Measurements from ENCODE around the gene C2orf81.
"Not testable (repeated sequence)": the region's sequence is repeated elsewhere in the genome, so short reads cannot be mapped to it uniquely, and the experiment has no call there.

C2orf81 gene

DNA sequence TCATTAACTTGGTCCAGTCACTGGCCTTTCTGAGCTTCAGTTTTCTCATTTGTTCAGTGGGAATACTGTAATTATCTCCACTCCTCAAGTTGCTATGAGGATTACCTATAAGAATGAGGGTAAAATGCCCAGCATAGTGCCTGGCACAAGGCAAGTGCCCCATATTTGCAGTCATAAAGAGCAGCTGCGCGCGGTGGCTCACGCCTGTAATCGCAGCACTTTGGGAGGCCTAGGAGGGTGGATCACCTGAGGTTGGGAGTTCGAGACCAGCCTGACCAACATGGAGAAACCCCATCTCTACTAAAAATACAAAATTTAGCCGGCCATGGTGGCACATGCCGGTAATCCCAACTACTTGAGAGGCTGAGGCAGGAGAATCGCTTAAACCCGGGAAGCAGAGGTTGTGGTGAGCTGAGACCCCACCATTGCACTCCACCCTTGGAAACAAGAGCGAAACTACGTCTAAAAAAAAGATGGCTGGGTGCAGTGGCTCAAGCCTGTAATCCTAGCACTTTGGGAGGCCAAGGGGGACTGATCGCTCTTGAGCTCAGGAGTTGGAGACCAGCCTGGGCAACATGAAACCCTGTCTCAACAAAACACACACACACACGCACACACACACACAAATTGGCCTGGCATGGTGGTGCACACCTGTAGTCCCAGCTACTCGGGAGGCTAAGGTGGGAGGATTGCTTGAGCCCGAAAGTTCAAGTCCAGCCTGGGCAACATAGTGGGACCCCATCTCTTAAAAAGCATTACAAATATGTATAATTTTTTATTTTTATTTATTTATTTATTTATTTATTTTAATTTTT, 21.3 kb upstream of the C2orf81 start:
- DNase-seq = not testable (repeated sequence)

GRCh38 chr2:74441690-74442482, 20.5 kb upstream of the C2orf81 start, which contains the start of gene RTKN:
Gene RTKN, minus strand, starts transcription at chr2:74441937. Its CDS starts 121 bp downstream, at chr2:74441816.
- DNase-seq = no peak

DNA sequence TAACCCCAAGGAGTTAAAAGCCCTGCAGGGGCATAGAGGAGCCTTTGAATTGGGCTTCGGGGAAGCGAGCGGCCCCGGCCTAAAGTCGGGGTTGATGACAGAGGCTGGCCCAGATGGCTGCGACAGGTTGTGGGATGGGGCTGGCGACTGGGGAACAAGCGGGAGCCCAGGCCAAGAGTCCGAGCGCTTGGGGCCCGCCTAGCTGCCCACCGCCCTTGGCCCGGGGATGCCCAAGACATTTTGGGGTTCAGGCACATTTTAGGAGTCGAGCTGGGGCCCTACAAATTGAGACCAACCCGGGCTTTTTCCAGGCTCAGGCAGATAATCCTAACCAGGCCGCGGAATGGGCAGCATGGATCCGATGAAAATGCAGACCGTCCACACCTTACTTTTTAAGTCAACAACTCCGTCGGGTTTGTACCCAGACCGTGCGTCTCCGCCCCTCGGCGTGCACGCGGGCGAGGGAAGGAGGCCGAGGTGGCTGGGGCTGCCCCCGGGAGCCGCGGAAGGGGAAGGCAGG, 19.8 kb upstream of the C2orf81 start:
- DNase-seq = no peak

DNA sequence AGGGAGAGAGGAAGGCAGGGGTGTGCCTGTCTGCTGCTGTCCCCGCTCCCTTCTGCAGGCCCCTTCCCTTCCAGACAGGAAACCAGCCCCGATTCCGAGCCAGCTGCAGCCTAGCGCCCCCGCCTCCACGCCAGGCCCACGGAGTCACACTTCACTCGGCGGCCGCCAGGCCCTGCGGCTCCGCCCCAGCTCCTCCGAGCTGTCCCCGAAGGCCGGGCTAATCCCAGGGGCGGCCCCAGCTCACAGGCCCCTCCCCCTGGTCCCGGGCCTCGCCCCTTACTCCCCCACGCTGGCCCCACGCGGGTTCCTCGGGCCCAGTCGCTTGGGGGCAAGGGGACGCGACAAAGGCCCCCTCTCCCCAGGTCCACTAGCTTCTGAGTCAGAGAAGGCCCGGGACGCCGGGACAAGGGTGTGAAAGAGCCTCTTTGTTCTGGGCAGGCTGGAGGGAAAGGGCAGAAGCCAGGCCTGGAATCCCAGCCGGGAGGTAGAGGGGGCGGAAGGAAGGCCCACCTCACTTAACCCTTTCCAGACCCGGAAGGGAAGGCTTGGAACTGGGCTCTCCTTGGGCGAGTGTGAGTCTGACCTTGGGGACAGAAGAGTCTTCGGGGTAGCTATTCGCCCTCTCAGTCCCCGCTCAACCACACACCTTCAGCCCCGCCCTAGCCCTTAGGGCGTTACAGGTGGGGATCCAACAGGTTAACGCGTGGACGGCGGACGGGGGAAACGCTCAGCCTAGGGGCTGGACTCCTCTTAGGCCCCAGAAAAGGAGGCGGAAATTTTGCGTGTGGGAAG, 19.2 kb upstream of the C2orf81 start:
- no peak for DNase-seq

GRCh38 chr2:74439803-74440377, 18.5 kb upstream of the C2orf81 start:
- DNase-seq = no peak

GRCh38 chr2:74439373-74439772, 18.0 kb upstream of the C2orf81 start:
- DNase-seq = no peak

DNA sequence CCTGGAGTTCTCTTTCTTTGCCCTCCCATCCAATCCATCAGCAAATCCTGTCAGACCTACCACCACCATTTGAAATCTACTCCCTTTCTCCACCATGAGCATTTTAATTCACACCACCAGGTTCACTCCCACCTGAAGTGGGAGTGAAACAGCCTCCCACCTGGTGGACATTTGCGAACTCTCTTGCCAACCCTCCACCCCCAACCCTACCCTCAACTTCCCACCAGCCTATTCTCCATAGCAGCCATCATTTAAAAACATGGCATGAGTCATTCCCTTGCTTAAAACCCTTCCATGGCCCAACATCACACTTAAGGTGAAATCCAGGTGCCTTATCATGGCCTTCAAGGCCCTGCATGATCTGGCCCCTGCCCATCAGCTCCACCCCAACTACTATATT, 16.8 kb upstream of the C2orf81 start:
- DNase-seq = no peak

GRCh38 chr2:74436848-74437695, 15.7 kb upstream of the C2orf81 start:
- no peak for DNase-seq

GRCh38 chr2:74436111-74436805, 14.8 kb upstream of the C2orf81 start:
- no peak for DNase-seq

DNA sequence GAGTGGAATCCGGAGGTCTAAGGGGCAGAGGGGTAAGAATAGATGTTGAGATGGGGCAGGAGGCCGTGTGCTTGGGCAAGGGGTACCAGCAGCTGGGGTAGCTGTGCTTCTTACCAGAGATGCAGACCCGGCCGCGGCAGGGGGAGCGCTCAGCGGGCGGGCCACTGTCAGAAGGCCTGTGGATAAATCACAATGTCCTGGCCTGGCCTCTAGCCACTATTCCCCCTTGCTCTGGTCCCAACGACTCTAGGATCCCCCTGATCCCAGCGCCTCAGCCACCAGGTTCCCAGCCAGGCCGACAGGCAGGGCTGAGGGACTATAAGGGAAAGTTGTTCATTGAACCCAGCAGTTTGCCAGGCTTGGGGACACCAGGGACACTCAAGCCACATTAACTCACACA, 9.1 kb upstream of the C2orf81 start:
- DNase-seq = no peak

GRCh38 chr2:74429487-74430451, 8.3 kb upstream of the C2orf81 start:
- DNase-seq = no peak

GRCh38 chr2:74428675-74429074, 7.3 kb upstream of the C2orf81 start:
- DNase-seq = no peak

DNA sequence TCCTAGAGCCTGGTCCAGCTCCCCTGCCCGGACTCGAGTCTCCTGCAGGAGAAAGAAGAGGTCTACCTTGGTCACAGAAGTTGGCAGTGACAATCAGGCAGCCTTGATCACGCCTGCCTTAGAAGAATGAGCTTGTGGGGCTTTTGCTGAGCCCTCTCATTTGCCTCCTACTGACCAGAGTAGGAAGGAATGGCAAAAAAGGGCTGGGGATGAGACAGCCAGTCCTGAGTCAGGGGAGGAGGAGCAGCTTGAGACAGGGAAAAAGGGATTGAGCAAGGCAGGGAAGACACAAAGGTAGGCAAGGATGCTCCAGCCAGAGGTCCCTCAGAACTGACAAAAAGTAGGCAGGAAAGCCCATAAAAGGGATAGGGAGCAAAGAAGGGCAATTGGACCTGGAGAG, 6.1 kb upstream of the C2orf81 start:
- no peak for DNase-seq

DNA sequence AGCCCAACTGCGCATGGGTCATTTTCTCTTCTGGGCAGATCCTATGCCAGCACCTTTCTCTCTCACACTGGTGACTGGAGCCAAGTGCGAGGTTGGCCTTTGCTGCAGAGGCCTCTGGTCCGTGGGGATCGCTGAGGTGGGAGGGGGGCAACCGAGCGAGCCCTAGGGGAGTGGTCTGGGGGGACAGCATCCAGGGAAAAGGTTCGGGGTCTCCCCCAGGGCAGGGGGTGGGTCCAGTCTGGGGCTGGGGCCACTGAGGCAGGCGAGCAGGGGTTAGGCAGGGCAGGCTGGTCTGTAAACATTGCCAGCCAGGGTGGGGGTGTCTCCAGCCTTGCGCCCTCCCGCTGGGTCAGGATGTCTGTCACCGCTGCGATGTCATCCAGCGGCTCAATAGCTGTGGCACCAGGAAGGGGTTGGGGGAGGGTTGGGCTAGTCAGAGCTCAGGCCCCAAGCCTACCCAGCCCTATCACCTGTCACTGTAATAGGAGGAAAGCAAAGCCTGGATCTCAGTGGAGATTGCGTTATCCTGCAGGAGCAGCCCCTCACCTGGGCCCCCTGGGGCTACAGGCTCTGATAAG, 4.9 kb upstream of the C2orf81 start:
- DNase-seq = no peak

DNA sequence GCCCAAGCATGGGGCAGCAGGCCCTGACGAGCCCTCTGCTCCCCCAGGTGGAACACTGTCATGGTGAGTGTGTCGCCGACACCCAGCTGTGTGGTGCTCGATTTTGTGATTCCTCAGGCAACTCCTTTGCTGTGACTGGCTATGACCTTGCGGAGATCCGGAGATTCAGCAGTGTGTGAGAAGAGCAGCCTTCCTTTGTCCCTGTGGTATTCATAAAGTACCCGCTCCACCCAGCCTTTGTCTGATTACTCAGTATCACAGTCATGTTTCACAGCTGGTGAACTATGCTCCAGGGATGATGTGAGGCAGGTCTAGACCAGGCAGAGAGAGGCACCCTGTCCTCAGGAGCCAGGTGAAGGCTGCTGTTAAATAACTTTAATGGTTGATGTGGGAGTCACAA, 4.1 kb upstream of the C2orf81 start:
- DNase-seq = no peak

DNA sequence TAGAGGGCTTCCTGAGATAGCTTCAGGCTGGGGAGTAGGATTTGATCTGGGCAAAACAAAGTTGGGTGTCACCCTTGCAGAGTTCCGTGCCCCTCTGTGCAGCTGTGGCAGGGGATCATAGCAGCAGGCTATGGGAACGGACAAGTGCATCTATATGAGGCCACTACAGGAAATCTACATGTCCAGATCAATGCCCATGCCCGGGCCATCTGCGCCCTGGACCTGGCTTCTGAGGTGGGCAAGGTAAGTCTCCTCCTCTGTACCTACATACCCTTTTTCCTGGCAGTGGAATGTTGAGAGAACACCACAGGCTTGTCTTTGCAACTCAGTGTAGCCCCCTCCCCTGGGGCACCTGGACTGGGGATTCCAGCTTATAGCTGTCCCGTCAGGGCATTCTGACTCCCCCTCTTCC, 3.6 kb upstream of the C2orf81 start:
- no peak for DNase-seq

DNA sequence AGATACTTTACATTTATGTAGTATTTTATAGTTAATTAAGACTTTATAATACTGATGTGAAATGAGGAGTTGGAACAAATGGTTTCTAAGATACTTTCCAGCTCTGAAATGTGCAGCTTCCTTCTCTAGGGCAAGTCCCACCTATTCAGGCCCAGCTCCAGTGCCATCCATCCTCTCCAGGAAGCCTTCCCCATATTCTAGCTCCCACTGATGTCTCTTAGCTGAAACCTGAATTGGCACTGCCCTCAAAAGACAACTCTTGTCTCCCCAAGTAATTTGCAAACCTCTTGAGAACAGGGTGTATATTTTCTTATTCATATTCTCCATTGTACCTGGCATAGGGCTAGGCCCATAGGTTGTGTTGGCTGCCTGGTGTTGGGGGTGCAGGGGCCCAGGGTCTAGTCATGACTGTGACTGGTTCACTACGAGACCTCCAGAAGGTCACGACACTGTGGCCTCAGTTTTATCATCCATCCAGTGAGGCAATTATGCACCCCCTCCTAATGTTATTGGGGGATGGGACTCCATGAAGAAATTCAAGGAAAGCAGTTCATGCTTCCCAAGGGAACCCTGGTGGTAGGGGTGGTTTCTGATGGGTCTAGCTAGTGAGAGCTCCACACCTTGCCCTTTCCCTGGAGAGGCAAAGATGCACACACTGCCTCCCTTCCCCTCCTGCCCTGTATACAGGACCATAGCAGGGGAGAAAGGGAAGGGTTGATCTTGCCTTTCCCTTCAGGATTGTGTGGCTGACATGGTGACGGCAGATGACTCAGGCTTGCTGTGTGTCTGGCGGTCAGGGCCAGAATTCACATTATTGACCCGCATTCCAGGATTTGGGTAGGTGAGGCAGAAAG, 2.9 kb upstream of the C2orf81 start:
- no peak for DNase-seq
